HepG2 (cell line): ENCODE data around the gene PKM. TPM values are rescaled to one million over a fixed set of nuclear protein-coding genes. Genes with fewer than 3 reads are reported as not detected.

Experiments
- ATAC-seq: fragments of 200-7000 bp; cut with Tn5 transposase; 3 replicates; pipeline ENCODE4 v1.9.1; 2020; ENCODE audit warnings: mild to moderate bottlenecking, moderate library complexity
- BruUV-seq: library from RNA; stranded (reverse); fragments of 400-500 nt; replicated peaks from 2 replicates; lab custom pipeline; 2021; lab: Mats Ljungman, UMichigan
- CTCF ChIA-PET: fragments of 300-600 bp; formaldehyde crosslinking; extraction: SDS; loops from one replicate; lab custom pipeline; 2021; ENCODE audit warnings: low total read pairs, inconsistent platforms, low intra/inter-chr PET ratio; lab: Yijun Ruan, JAX
- POLR2A ChIA-PET: fragments of 350-600 bp; sonication (Branson Sonifier 250); formaldehyde crosslinking; loops from one replicate; lab custom pipeline; 2020; ENCODE audit warnings: antibody characterized with exemption, inconsistent platforms; lab: Yijun Ruan, JAX
- DNase-seq: peaks from one replicate; pipeline ENCODE4 v3.0.0-alpha.2; 2015; ENCODE audit warnings: low spot score
- FAIRE-seq: peaks from 3 replicates; lab custom pipeline; 2011; peaks lifted over from hg19 to GRCh38; lab: Jason Lieb, UNC
- H2AFZ ChIP-seq: one replicate; pipeline ENCODE4 v1.6.1; 2011; ENCODE audit warnings: low read length, inconsistent platforms
- H3K27ac ChIP-seq: fragments of 300-600 bp; 3 replicates; pipeline ENCODE4 v1.8.0; 2011; ENCODE audit warnings: mixed run types, mild to moderate bottlenecking, mixed read lengths, low read length, inconsistent platforms; ENCODE audit not compliant: insufficient read depth; ENCODE audit errors: extremely low read length
- H3K27me3 ChIP-seq, 2 experiments: fragments of 200-600 bp in 1 of 2; 2 replicates in 1 of 2; 3 replicates in 1 of 2; pipeline versions ENCODE4 v1.6.0 to v1.8.0; 2011; ENCODE audit warnings: low read length in 2 of 2, mild to moderate bottlenecking in 2 of 2, moderate library complexity in 2 of 2, inconsistent platforms in 1 of 2; ENCODE audit not compliant: insufficient read depth in 2 of 2, control insufficient read depth in 1 of 2
- H3K36me3 ChIP-seq, 2 experiments: fragments of 200-600 bp in 1 of 2; replicated peaks in 1 of 2; 2 replicates in 1 of 2; 3 replicates in 1 of 2; pipeline versions ENCODE4 v1.5.1 to v1.8.0; 2011; ENCODE audit warnings: low read length in 2 of 2, inconsistent platforms in 1 of 2; ENCODE audit not compliant: insufficient read depth in 2 of 2, control insufficient read depth in 1 of 2
- H3K4me1 ChIP-seq: 2 replicates; pipeline ENCODE4 v1.5.1; 2012; ENCODE audit warnings: low read length, inconsistent platforms; ENCODE audit not compliant: insufficient read depth
- H3K4me2 ChIP-seq: 2 replicates; pipeline ENCODE4 v1.6.0; 2011; ENCODE audit warnings: low read depth, low read length, inconsistent platforms
- H3K4me3 ChIP-seq, 3 experiments: fragments of 200-600 bp in 1 of 3; sonication (generic), shearing (Covaris generic) in 1 of 3; replicated peaks in 1 of 3; 2 replicates each; pipeline ENCODE4 v1.5.1; 2011 to 2016; ENCODE audit warnings: low read length in 3 of 3, inconsistent platforms in 2 of 3, low read depth in 2 of 3, mild to moderate bottlenecking in 2 of 3, control low read depth in 1 of 3, mixed read lengths in 1 of 3; ENCODE audit not compliant: insufficient read depth in 1 of 3
- H3K79me2 ChIP-seq: one replicate; pipeline ENCODE4 v1.6.1; 2011; ENCODE audit warnings: low read length, inconsistent platforms; ENCODE audit not compliant: insufficient read depth
- H3K9ac ChIP-seq: 2 replicates; pipeline ENCODE4 v1.6.0; 2011; ENCODE audit warnings: mild to moderate bottlenecking, low read depth, low read length, inconsistent platforms; ENCODE audit not compliant: insufficient read depth
- H3K9me3 ChIP-seq: 2 replicates; pipeline ENCODE4 v1.5.1; 2012; ENCODE audit warnings: mild to moderate bottlenecking, low read length
- H4K20me1 ChIP-seq: 2 replicates; pipeline ENCODE4 v1.6.0; 2011; ENCODE audit warnings: inconsistent platforms, mild to moderate bottlenecking, low read length, moderate library complexity; ENCODE audit not compliant: insufficient read depth
- FOSL2 ChIP-seq: sonication (generic); formaldehyde crosslinking; IDR thresholded peaks from 2 replicates; pipeline ENCODE4 v1.4.0; 2020; ENCODE audit warnings: missing genetic modification reagents
- FOXP1 ChIP-seq, 2 experiments: fragments of 450-650 bp in 1 of 2; IDR thresholded peaks; 2 replicates each; pipeline ENCODE4 v1.6.1; 2017 to 2018; ENCODE audit warnings: antibody characterized with exemption in 1 of 2
- POLR2A ChIP-seq, 2 experiments: IDR thresholded peaks; 2 replicates each; pipeline ENCODE4 v1.6.1; 2011; ENCODE audit warnings: low read depth in 2 of 2, low read length in 2 of 2, mild to moderate bottlenecking in 1 of 2, moderate library complexity in 1 of 2; ENCODE audit not compliant: insufficient read depth in 1 of 2
- POLR2AphosphoS5 ChIP-seq: IDR thresholded peaks from 2 replicates; pipeline ENCODE4 v1.6.1; 2012; ENCODE audit warnings: low read depth, low read length
- POLR2G ChIP-seq: fragments of 200-400 bp; formaldehyde crosslinking; IDR thresholded peaks from 2 replicates; pipeline ENCODE4 v1.6.1; 2018; ENCODE audit warnings: mild to moderate bottlenecking, low read depth, low read length, moderate library complexity
- RARG ChIP-seq: sonication (generic); formaldehyde crosslinking; IDR thresholded peaks from 2 replicates; pipeline ENCODE4 v1.4.0; 2020; ENCODE audit warnings: low read depth, mild to moderate bottlenecking, missing genetic modification reagents
- ZFP36 ChIP-seq: fragments of 150-350 bp; IDR thresholded peaks from 2 replicates; pipeline ENCODE4 v1.6.1; 2018; ENCODE audit warnings: borderline replicate concordance, low read length, low read depth; ENCODE audit not compliant: partially characterized antibody
- ZNF234 ChIP-seq: sonication (generic); formaldehyde crosslinking; conservative IDR thresholded peaks from 2 replicates; pipeline ENCODE4 v1.5.1; 2020; ENCODE audit warnings: mild to moderate bottlenecking, missing genetic modification reagents
- ZNF501 ChIP-seq: sonication (generic); formaldehyde crosslinking; IDR thresholded peaks from 2 replicates; pipeline ENCODE4 v1.5.1; 2020; ENCODE audit warnings: mild to moderate bottlenecking, moderate library complexity, missing genetic modification reagents
- ZNF605 ChIP-seq: sonication (generic); formaldehyde crosslinking; IDR thresholded peaks from 2 replicates; pipeline ENCODE4 v1.8.0; 2022; ENCODE audit warnings: mild to moderate bottlenecking, missing genetic modification reagents
- ZNF766 ChIP-seq: sonication (generic); formaldehyde crosslinking; IDR thresholded peaks from 2 replicates; pipeline ENCODE4 v1.5.0; 2020; ENCODE audit warnings: missing genetic modification reagents, borderline replicate concordance
- WGBS: methylation state at CpG from one replicate; pipeline ENCODE4 v1.1.6; 2017; ENCODE audit warnings: low lambda C conversion rate; 5-methylcytosine and 5-hydroxymethylcytosine counted together
- in situ Hi-C: cut with HindIII; loops from 2 replicates; pipeline ENCODE4 v1.10.0; 2017; ENCODE audit warnings: low pct_unique_long_range_greater_than_20kb; ENCODE audit not compliant: extremely low pct_ligation_motif_present
- intact Hi-C: fragments of 100-400 bp; cut with micrococcal nuclease; formaldehyde crosslinking; loops from one replicate; pipeline ENCODE4 v1.10.0; 2022; ENCODE audit not compliant: unreplicated experiment
- polyA plus RNA-seq, 8 experiments: library from polyadenylated mRNA; depleted of rRNA in 3 of 8; stranded (reverse) in 7 of 8; unstranded in 1 of 8; fragments of >200 nt; fragmentation: Illumina TruSeq in 4 of 8; extraction: Trizol in 4 of 8; gene quantifications; 2 replicates each; pipeline versions ENCODE4 v1.2.1 to v1.2.3, GENCODE V29; 2011 to 2016; ENCODE audit warnings: low read depth in 4 of 8, missing spikeins in 1 of 8, mixed read lengths in 1 of 8; ENCODE audit not compliant: insufficient read depth in 1 of 8
- total RNA-seq, 5 experiments: library from RNA; depleted of rRNA; stranded (reverse); fragments of >200 nt; fragmentation: Illumina TruSeq; extraction: Trizol; gene quantifications; 2 replicates each; pipeline ENCODE4 v1.2.3, GENCODE V29; 2016; ENCODE audit warnings: low read depth in 1 of 5
- TF ChIP-seq, protein P1 (sequence below): sonication (generic); formaldehyde crosslinking; IDR thresholded peaks from 2 replicates; pipeline ENCODE4 v1.5.0; 2020; ENCODE audit warnings: missing genetic modification reagents, mild to moderate bottlenecking, borderline replicate concordance
- TF ChIP-seq, protein P2 (sequence below): sonication (generic); formaldehyde crosslinking; IDR thresholded peaks from 2 replicates; pipeline ENCODE4 v1.5.1; 2020; ENCODE audit warnings: mild to moderate bottlenecking, missing genetic modification reagents, moderate library complexity
- TF ChIP-seq, protein P3 (sequence below): sonication (generic); formaldehyde crosslinking; IDR thresholded peaks from 2 replicates; pipeline ENCODE4 v1.5.0; 2020; ENCODE audit warnings: missing genetic modification reagents

Gene PKM
- total and polyA plus RNA-seq, 2 of the 13 experiments (the other 11 are each of a cell fraction or from before 2014, with no cell fraction given) = 488 to 780 TPM

DNA sequence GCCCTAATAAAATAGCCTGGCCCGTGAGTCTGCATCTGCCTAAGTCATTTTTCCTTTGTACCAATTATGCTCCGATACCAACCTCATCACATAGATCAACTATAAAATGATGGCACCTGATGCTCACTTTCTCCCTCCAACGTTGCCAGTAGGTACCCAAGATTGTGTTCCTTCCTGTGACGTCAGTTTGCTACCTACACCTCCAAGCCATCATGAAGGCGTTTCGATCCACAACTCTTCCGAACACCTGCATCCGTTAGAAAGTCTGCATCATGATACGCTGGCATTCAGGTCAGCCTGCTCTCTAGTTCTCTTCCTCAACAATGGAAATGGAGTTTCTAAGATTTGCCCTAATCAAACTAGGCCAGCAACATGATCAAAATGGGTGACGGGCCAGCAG is 7.7 kb downstream of the PKM start:
- peaks cover 93% of the 10 kb centered on the region for H4K20me1 ChIP-seq
- POLR2A ChIA-PET = no interaction called here
- H3K9ac ChIP-seq = no peak overlapping the region
- no peak for DNase-seq
- H3K27ac ChIP-seq = no peak overlapping the region
- H3K4me3 ChIP-seq = no peak overlapping the region
- 95% methylated on average over 10 of the region's 10 CpGs for WGBS
- CTCF ChIA-PET = no interaction called here
- no peaks in the 10 kb centered on the region for H3K27me3 ChIP-seq
- intact Hi-C loops (no loop called here), in situ Hi-C loops (no loop called here)
- no peak overlapping the region for H2AFZ ChIP-seq
- H3K4me2 ChIP-seq = no peak overlapping the region
- FAIRE-seq = no peak
- H3K79me2 ChIP-seq = peaks cover 95% of the 10 kb centered on the region
- H3K4me1 ChIP-seq = peaks cover 94% of the 10 kb centered on the region
- peaks cover 22 to 64% of the 10 kb centered on the region in 2 experiments for H3K36me3 ChIP-seq
- no peak for ATAC-seq
- no peak for TF ChIP-seq RARG (CRISPR knock-in tag)
- TF ChIP-seq ZNF605 (CRISPR knock-in tag) = 0 out of 2 replicates have a peak, but pooled peaks have one; percentile 20
- TF ChIP-seq POLR2G = peak; percentile 29; the same call in 1 of the 2 replicates
- TF ChIP-seq, protein P1, sequence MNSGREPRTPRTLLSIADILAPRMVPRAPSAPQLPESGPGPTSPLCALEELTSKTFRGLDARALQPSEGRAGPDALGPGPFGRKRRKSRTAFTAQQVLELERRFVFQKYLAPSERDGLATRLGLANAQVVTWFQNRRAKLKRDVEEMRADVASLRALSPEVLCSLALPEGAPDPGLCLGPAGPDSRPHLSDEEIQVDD (CRISPR knock-in tag) = no peak
- BruUV-seq = no TSS peak
- no peaks in the 10 kb centered on the region for H3K9me3 ChIP-seq

DNA sequence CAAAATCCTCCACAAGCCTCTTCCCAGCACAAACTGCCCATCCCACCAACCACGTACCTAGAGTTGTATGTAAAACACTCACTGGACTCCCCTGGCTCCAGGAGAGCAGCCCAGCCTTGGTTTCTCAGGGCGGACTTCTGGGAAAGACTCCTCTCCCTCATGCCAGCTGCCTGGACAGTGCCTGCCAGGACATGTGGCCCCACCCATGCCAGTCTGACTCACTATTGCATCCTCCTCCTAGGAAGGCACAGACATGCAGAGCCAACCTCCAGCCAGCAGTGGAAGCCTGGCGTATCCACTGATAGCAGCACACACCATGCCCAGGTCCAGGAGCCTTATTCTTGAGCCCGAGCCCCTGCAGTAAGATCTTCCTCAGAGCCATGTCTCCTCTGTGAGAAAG is 8.6 kb downstream of the PKM start:
- Histone ChIP-seq H3K4me1 (peaks cover 91% of the 10 kb centered on the region), H3K79me2 (peaks cover 86% of the 10 kb centered on the region), H4K20me1 (peaks cover 93% of the 10 kb centered on the region), H3K27ac (no peak overlapping the region), H3K36me3 (peaks cover 24 to 73% of the 10 kb centered on the region in 2 experiments), H2AFZ (no peak overlapping the region), H3K9me3 (no peaks in the 10 kb centered on the region), H3K27me3 (no peaks in the 10 kb centered on the region), H3K9ac (no peak overlapping the region), H3K4me2 (peak overlapping the region; percentile 5; the same call in 1 of the 2 replicates), H3K4me3 (no peak overlapping the region; a peak in 1 of 6 replicates)
- CTCF ChIA-PET = no interaction called here
- ATAC-seq = no peak
- no peak for FAIRE-seq
- no peak for DNase-seq
- WGBS = 93% methylated on average over 4 of the region's 4 CpGs
- intact Hi-C loops = no loop called here
- in situ Hi-C loops = no loop called here
- POLR2A ChIA-PET = no interaction called here
- no TSS peak for BruUV-seq
- TF ChIP-seq ZNF234 (CRISPR knock-in tag) (no peak), ZNF766 (CRISPR knock-in tag) (no peak), FOSL2 (CRISPR knock-in tag) (0 out of 2 replicates have a peak, but pooled peaks have one; percentile 10), POLR2A (IDR thresholded peaks at IDR 0.05; ENCODE audit: insufficient read depth in 1 of 2, low read depth in 2 of 2, low read length in 2 of 2) (peak in 1 of 2 experiments; percentile 51; a peak in 1 of 4 replicates), FOXP1 (IDR thresholded peaks at IDR 0.05) (no peak), FOXP1 (CRISPR knock-in tag; IDR thresholded peaks at IDR 0.05) (no peak), ZNF501 (CRISPR knock-in tag) (no peak), ZFP36 (no peak), POLR2AphosphoS5 (peak; percentile 40; the same call in 1 of the 2 replicates)
- TF ChIP-seq, protein P2, sequence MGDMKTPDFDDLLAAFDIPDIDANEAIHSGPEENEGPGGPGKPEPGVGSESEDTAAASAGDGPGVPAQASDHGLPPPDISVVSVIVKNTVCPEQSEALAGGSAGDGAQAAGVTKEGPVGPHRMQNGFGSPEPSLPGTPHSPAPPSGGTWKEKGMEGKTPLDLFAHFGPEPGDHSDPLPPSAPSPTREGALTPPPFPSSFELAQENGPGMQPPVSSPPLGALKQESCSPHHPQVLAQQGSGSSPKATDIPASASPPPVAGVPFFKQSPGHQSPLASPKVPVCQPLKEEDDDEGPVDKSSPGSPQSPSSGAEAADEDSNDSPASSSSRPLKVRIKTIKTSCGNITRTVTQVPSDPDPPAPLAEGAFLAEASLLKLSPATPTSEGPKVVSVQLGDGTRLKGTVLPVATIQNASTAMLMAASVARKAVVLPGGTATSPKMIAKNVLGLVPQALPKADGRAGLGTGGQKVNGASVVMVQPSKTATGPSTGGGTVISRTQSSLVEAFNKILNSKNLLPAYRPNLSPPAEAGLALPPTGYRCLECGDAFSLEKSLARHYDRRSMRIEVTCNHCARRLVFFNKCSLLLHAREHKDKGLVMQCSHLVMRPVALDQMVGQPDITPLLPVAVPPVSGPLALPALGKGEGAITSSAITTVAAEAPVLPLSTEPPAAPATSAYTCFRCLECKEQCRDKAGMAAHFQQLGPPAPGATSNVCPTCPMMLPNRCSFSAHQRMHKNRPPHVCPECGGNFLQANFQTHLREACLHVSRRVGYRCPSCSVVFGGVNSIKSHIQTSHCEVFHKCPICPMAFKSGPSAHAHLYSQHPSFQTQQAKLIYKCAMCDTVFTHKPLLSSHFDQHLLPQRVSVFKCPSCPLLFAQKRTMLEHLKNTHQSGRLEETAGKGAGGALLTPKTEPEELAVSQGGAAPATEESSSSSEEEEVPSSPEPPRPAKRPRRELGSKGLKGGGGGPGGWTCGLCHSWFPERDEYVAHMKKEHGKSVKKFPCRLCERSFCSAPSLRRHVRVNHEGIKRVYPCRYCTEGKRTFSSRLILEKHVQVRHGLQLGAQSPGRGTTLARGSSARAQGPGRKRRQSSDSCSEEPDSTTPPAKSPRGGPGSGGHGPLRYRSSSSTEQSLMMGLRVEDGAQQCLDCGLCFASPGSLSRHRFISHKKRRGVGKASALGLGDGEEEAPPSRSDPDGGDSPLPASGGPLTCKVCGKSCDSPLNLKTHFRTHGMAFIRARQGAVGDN (CRISPR knock-in tag) = peak; percentile 28; the same call in 1 of the 2 replicates
- TF ChIP-seq, protein P3, sequence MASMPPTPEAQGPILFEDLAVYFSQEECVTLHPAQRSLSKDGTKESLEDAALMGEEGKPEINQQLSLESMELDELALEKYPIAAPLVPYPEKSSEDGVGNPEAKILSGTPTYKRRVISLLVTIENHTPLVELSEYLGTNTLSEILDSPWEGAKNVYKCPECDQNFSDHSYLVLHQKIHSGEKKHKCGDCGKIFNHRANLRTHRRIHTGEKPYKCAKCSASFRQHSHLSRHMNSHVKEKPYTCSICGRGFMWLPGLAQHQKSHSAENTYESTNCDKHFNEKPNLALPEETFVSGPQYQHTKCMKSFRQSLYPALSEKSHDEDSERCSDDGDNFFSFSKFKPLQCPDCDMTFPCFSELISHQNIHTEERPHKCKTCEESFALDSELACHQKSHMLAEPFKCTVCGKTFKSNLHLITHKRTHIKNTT (CRISPR knock-in tag) = no peak
